Prostate gland (tissue), 2 donors: ENCODE data around the gene STC2. TPM values are rescaled to one million over a fixed set of nuclear protein-coding genes. Genes with fewer than 3 reads are reported as not detected.

ENCODE experiments used
- DNase-seq: peaks from one replicate; pipeline ENCODE4 v3.0.0-alpha.2; 2019; ENCODE audit warnings: low spot score
- H3K27ac ChIP-seq, 2 donors: fragments of 200-600 bp; sonication (generic); 2 replicates each; pipeline ENCODE4 v1.5.1; 2017 to 2019
- H3K27me3 ChIP-seq: fragments of 200-600 bp; sonication (generic); replicated peaks from 2 replicates; pipeline ENCODE4 v1.5.1; 2019; ENCODE audit not compliant: insufficient read depth
- H3K36me3 ChIP-seq, 2 donors: fragments of 200-600 bp; sonication (generic); 1 replicate in 1 of 2; 2 replicates in 1 of 2; pipeline versions ENCODE4 v1.5.1 to v1.8.1; 2017 to 2019
- H3K4me1 ChIP-seq: fragments of 200-600 bp; sonication (generic); replicated peaks from 2 replicates; pipeline ENCODE4 v1.5.1; 2019
- H3K4me3 ChIP-seq, 2 donors: fragments of 200-600 bp; sonication (generic); 2 replicates each; pipeline ENCODE4 v1.5.1; 2017 to 2019
- H3K9me3 ChIP-seq: fragments of 200-600 bp; sonication (generic); 2 replicates; pipeline ENCODE4 v1.5.1; 2017
- POLR2A ChIP-seq: fragments of 450-650 bp; IDR thresholded peaks from one replicate; pipeline ENCODE4 v1.6.1; 2016; ENCODE audit warnings: antibody characterized with exemption, mild to moderate bottlenecking
- POLR2AphosphoS5 ChIP-seq: sonication (generic); formaldehyde crosslinking; IDR thresholded peaks from one replicate; pipeline ENCODE4 v1.6.1; 2017; ENCODE audit warnings: antibody characterized with exemption
- WGBS: methylation state at CpG from one replicate; pipeline ENCODE4 v1.1.5; 2018; 5-methylcytosine and 5-hydroxymethylcytosine counted together
- intact Hi-C: fragments of 100-400 bp; cut with DNase I; formaldehyde crosslinking; loops from one replicate; pipeline ENCODE4 v1.14.2; 2022
- total RNA-seq, 2 donors: library from RNA; depleted of rRNA; stranded (reverse); fragments of >200 nt; gene quantifications; one replicate each; pipeline ENCODE4 v1.1.0, GENCODE V29; 2016
- TF ChIP-seq, protein P1 (sequence below), 4 experiments: fragments of 200-600 bp in 2 of 4; fragments of 450-650 bp in 2 of 4; sonication (generic) in 2 of 4; IDR thresholded peaks; 1 replicate in 3 of 4; 2 replicates in 1 of 4; pipeline ENCODE4 v1.5.1; 2016 to 2019; ENCODE audit warnings: antibody characterized with exemption in 4 of 4, mild to moderate bottlenecking in 2 of 4, moderate library complexity in 2 of 4

STC2 gene
- total RNA-seq, 2 donors from 2014 or later, result 0.82 to 6.7 TPM

DNA sequence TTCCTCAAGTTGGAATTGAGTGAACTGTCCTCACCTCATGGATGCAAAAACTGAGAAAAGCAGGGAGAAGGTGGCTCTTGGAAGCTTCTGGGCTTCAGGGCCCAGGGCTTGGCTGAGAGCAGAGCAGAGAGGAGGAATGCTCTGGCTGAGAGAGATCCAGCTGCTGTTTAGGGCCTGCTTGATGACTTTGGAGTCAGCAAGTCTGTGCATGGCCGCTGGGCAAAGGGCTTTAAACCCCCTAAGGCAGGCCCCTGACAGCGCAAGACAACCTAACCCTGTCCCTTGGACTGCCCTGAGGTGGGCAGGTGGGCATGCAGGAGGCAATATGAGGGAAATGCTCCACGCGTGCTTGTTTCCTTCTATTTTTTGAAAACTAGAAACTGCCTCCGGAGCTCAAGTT, 8.6 kb downstream of the STC2 start:
- H3K9me3 ChIP-seq, result no peaks in the 10 kb centered on the region
- no peak for TF ChIP-seq POLR2A
- no peak for TF ChIP-seq POLR2AphosphoS5
- TF ChIP-seq, protein P1, sequence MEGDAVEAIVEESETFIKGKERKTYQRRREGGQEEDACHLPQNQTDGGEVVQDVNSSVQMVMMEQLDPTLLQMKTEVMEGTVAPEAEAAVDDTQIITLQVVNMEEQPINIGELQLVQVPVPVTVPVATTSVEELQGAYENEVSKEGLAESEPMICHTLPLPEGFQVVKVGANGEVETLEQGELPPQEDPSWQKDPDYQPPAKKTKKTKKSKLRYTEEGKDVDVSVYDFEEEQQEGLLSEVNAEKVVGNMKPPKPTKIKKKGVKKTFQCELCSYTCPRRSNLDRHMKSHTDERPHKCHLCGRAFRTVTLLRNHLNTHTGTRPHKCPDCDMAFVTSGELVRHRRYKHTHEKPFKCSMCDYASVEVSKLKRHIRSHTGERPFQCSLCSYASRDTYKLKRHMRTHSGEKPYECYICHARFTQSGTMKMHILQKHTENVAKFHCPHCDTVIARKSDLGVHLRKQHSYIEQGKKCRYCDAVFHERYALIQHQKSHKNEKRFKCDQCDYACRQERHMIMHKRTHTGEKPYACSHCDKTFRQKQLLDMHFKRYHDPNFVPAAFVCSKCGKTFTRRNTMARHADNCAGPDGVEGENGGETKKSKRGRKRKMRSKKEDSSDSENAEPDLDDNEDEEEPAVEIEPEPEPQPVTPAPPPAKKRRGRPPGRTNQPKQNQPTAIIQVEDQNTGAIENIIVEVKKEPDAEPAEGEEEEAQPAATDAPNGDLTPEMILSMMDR (IDR thresholded peaks at IDR 0.05), result no peak
- DNase-seq, result no peak
- no peaks in the 10 kb centered on the region for H3K4me1 ChIP-seq
- H3K27me3 ChIP-seq, result peaks cover 2% of the 10 kb centered on the region
- WGBS, result 78% methylated on average over 5 of the region's 5 CpGs
- H3K27ac ChIP-seq, result peak overlapping the region; percentile 26 to 30
- intact Hi-C loops, result loop anchor here (5.0 to 10.0 kb wide), 2 partner anchors 178 to 255 kb away; no protein-coding TSS in a partner anchor
- H3K36me3 ChIP-seq, result no peaks in the 10 kb centered on the region
- H3K4me3 ChIP-seq, result no peak overlapping the region

DNA sequence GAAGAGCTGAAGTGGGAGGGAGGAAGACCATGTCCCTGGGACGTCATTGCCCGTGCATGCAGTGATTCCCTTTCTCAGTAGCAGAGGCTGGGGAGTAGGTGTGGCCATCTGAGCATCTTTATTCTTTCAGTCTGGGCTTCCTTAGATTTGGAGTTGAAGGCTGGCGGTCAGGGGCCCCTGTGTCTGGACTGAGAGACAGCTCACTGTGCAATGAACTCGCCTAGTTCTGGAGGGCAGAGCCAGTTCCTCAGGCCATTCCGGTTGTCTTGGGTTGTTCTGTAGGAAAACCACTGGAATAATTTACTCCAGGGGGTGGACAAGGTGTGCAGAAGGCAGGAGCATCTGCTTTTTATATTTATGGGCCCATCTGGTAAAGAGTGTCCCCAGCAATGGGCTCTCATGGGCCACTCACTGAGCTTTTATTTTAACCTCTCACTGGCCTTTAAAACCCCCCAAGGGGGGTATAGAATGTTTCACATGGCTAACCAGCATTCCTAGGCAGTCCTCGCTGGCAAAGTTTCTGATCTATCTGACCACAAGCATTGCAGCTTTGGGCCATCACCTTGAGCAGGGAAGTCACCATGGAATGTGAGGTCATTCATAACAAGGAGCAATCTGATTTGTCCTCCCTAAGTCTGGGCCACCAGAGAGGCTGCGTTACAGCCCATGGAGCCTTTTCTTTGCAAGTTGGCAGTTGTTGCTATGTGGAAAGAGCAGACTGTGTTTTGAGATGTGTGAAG, 9.2 kb downstream of the STC2 start:
- no peaks in the 10 kb centered on the region for H3K9me3 ChIP-seq
- no peak for DNase-seq
- H3K4me1 ChIP-seq, result no peaks in the 10 kb centered on the region
- H3K27ac ChIP-seq, result peak overlapping the region in 1 of 2 donors; percentile 26
- no peaks in the 10 kb centered on the region for H3K36me3 ChIP-seq
- no peak overlapping the region for H3K4me3 ChIP-seq
- TF ChIP-seq, protein P1 (IDR thresholded peaks at IDR 0.05), result no peak
- TF ChIP-seq POLR2A, result no peak
- no peak for TF ChIP-seq POLR2AphosphoS5
- peaks cover 2% of the 10 kb centered on the region for H3K27me3 ChIP-seq
- 87% methylated on average over 7 of the region's 7 CpGs for WGBS
- intact Hi-C loops, result no loop called here

DNA sequence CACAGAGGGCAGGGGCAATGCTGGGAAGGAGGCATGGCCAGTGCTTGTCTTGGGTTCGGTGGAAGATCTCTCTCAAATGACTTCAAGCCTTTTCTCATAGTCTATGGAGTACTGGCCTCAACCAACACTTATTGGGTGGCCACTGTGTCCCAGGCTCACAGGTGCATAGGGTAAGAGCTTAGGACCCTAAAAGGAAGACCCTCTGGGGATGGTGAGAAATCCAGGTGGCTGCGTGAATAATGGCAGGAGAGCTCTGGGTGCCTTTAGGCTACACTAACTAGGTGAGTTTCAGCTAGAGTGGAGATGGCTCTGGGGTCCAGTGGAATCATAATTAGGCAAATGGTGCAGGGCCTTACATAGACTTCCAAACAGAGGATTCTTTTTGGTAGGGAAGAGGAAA, 9.9 kb downstream of the STC2 start:
- Histone ChIP-seq H3K36me3 (no peaks in the 10 kb centered on the region), H3K27me3 (peaks cover 2% of the 10 kb centered on the region), H3K27ac (no peak overlapping the region), H3K4me3 (no peak overlapping the region), H3K9me3 (no peaks in the 10 kb centered on the region), H3K4me1 (no peaks in the 10 kb centered on the region)
- intact Hi-C loops, result no loop called here
- 98% methylated on average over 2 of the region's 2 CpGs for WGBS
- no peak for TF ChIP-seq POLR2AphosphoS5
- no peak for TF ChIP-seq POLR2A
- TF ChIP-seq, protein P1 (IDR thresholded peaks at IDR 0.05), result no peak
- no peak for DNase-seq

DNA sequence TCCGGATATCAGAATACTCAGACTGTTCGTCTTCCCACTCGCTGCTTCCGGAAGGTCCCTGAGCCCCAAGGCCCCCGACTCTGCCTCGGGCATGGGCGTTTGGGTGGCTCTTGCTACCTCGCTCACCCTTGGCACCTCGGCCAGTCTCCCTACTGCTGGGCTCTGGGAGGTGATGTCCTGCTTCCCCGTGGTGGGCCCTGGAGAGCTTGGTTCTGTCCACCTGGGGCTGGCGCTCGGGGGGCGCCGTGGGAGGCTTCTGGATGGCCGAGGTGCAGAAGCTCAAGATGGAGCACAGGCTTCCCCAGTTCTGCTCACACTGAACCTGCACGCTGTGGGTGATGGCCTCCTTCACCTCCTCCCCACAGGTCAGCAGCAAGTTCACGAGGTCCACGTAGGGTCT, 10.4 kb downstream of the STC2 start:
- 96% methylated on average over 18 of the region's 18 CpGs for WGBS
- TF ChIP-seq, protein P1 (IDR thresholded peaks at IDR 0.05), result no peak
- TF ChIP-seq POLR2A, result no peak
- TF ChIP-seq POLR2AphosphoS5, result no peak
- H3K27me3 ChIP-seq, result peaks cover 2% of the 10 kb centered on the region
- H3K36me3 ChIP-seq, result no peaks in the 10 kb centered on the region
- DNase-seq, result no peak
- H3K4me3 ChIP-seq, result no peak overlapping the region
- intact Hi-C loops, result no loop called here
- no peaks in the 10 kb centered on the region for H3K4me1 ChIP-seq
- H3K9me3 ChIP-seq, result no peaks in the 10 kb centered on the region
- no peak overlapping the region for H3K27ac ChIP-seq

DNA sequence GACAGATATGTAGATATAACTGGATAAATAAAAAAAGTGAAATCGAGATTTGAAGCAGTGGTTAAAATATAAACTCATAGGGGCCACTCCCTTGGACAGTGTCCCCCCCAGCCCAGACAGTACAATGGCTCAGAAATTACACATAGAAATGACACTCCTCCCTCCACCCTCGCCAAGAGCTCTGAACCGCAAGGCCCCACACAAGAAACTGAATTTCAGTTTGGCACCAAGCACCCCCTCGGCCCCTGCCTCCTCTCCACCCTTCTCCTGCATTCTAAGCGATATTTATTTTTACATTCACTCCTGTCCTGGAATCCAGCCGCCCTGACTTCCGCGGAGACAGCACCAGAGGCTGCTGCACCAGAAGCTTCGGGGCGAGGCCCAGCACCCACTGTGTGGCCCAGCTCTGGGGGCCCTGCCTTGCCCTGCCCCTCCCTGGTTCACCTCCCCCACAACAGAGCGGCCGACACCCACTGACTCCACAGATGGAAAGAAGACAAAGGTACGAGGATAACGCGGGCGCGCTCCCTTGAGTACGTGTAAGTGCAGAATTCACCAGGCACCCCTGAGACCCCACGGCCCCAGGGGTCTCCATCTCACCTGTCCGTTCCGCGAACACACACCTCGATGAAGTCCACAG, 11.0 kb downstream of the STC2 start:
- Histone ChIP-seq H3K4me3 (no peak overlapping the region), H3K9me3 (no peaks in the 10 kb centered on the region), H3K4me1 (no peaks in the 10 kb centered on the region), H3K27me3 (peaks cover 2% of the 10 kb centered on the region), H3K27ac (no peak overlapping the region), H3K36me3 (no peaks in the 10 kb centered on the region)
- TF ChIP-seq, protein P1 (IDR thresholded peaks at IDR 0.05), result no peak
- TF ChIP-seq POLR2AphosphoS5 (no peak), POLR2A (no peak)
- 84% methylated on average over 23 of the region's 23 CpGs for WGBS
- intact Hi-C loops, result no loop called here
- DNase-seq, result no peak
